HepG2 (cell line): ENCODE measurements around the gene PRKN. TPM values are rescaled to one million over a fixed set of nuclear protein-coding genes. Genes with fewer than 3 reads are reported as not detected.

Experiments
- ATAC-seq: fragments of 200-7000 bp; cut with Tn5 transposase; 3 replicates; pipeline ENCODE4 v1.9.1; 2020; ENCODE audit warnings: mild to moderate bottlenecking, moderate library complexity
- BruUV-seq: library from RNA; stranded (reverse); fragments of 400-500 nt; replicated peaks from 2 replicates; lab custom pipeline; 2021; lab: Mats Ljungman, UMichigan
- CTCF ChIA-PET: fragments of 300-600 bp; formaldehyde crosslinking; extraction: SDS; loops from one replicate; lab custom pipeline; 2021; ENCODE audit warnings: low total read pairs, inconsistent platforms, low intra/inter-chr PET ratio; lab: Yijun Ruan, JAX
- POLR2A ChIA-PET: fragments of 350-600 bp; sonication (Branson Sonifier 250); formaldehyde crosslinking; loops from one replicate; lab custom pipeline; 2020; ENCODE audit warnings: antibody characterized with exemption, inconsistent platforms; lab: Yijun Ruan, JAX
- DNase-seq: peaks from one replicate; pipeline ENCODE4 v3.0.0-alpha.2; 2015; ENCODE audit warnings: low spot score
- FAIRE-seq: peaks from 3 replicates; lab custom pipeline; 2011; peaks lifted over from hg19 to GRCh38; lab: Jason Lieb, UNC
- H2AFZ ChIP-seq: one replicate; pipeline ENCODE4 v1.6.1; 2011; ENCODE audit warnings: low read length, inconsistent platforms
- H3K27ac ChIP-seq: fragments of 300-600 bp; 3 replicates; pipeline ENCODE4 v1.8.0; 2011; ENCODE audit warnings: mixed run types, mild to moderate bottlenecking, mixed read lengths, low read length, inconsistent platforms; ENCODE audit not compliant: insufficient read depth; ENCODE audit errors: extremely low read length
- H3K27me3 ChIP-seq, 2 experiments: fragments of 200-600 bp in 1 of 2; 2 replicates in 1 of 2; 3 replicates in 1 of 2; pipeline versions ENCODE4 v1.6.0 to v1.8.0; 2011; ENCODE audit warnings: low read length in 2 of 2, mild to moderate bottlenecking in 2 of 2, moderate library complexity in 2 of 2, inconsistent platforms in 1 of 2; ENCODE audit not compliant: insufficient read depth in 2 of 2, control insufficient read depth in 1 of 2
- H3K36me3 ChIP-seq, 2 experiments: fragments of 200-600 bp in 1 of 2; replicated peaks in 1 of 2; 2 replicates in 1 of 2; 3 replicates in 1 of 2; pipeline versions ENCODE4 v1.5.1 to v1.8.0; 2011; ENCODE audit warnings: low read length in 2 of 2, inconsistent platforms in 1 of 2; ENCODE audit not compliant: insufficient read depth in 2 of 2, control insufficient read depth in 1 of 2
- H3K4me1 ChIP-seq: 2 replicates; pipeline ENCODE4 v1.5.1; 2012; ENCODE audit warnings: low read length, inconsistent platforms; ENCODE audit not compliant: insufficient read depth
- H3K4me2 ChIP-seq: 2 replicates; pipeline ENCODE4 v1.6.0; 2011; ENCODE audit warnings: low read depth, low read length, inconsistent platforms
- H3K4me3 ChIP-seq, 3 experiments: fragments of 200-600 bp in 1 of 3; sonication (generic), shearing (Covaris generic) in 1 of 3; replicated peaks in 1 of 3; 2 replicates each; pipeline ENCODE4 v1.5.1; 2011 to 2016; ENCODE audit warnings: low read length in 3 of 3, inconsistent platforms in 2 of 3, low read depth in 2 of 3, mild to moderate bottlenecking in 2 of 3, control low read depth in 1 of 3, mixed read lengths in 1 of 3; ENCODE audit not compliant: insufficient read depth in 1 of 3
- H3K79me2 ChIP-seq: one replicate; pipeline ENCODE4 v1.6.1; 2011; ENCODE audit warnings: low read length, inconsistent platforms; ENCODE audit not compliant: insufficient read depth
- H3K9ac ChIP-seq: 2 replicates; pipeline ENCODE4 v1.6.0; 2011; ENCODE audit warnings: mild to moderate bottlenecking, low read depth, low read length, inconsistent platforms; ENCODE audit not compliant: insufficient read depth
- H3K9me3 ChIP-seq: 2 replicates; pipeline ENCODE4 v1.5.1; 2012; ENCODE audit warnings: mild to moderate bottlenecking, low read length
- H4K20me1 ChIP-seq: 2 replicates; pipeline ENCODE4 v1.6.0; 2011; ENCODE audit warnings: inconsistent platforms, mild to moderate bottlenecking, low read length, moderate library complexity; ENCODE audit not compliant: insufficient read depth
- CEBPG ChIP-seq: IDR thresholded peaks from 2 replicates; pipeline ENCODE4 v1.6.1; 2016
- DR1 ChIP-seq: sonication (generic); formaldehyde crosslinking; IDR thresholded peaks from 2 replicates; pipeline ENCODE4 v1.8.0; 2021; ENCODE audit warnings: mild to moderate bottlenecking, missing genetic modification reagents, inconsistent platforms
- HOXA5 ChIP-seq: sonication (generic); formaldehyde crosslinking; IDR thresholded peaks from 2 replicates; pipeline ENCODE4 v1.4.0; 2020; ENCODE audit warnings: missing genetic modification reagents
- HOXA7 ChIP-seq: sonication (generic); formaldehyde crosslinking; IDR thresholded peaks from 2 replicates; pipeline ENCODE4 v1.8.1; 2022; ENCODE audit warnings: mild to moderate bottlenecking, missing genetic modification reagents, moderate library complexity
- HOXD1 ChIP-seq: sonication (generic); formaldehyde crosslinking; IDR thresholded peaks from 2 replicates; pipeline ENCODE4 v1.5.0; 2020; ENCODE audit warnings: missing genetic modification reagents
- KLF13 ChIP-seq: sonication (generic); formaldehyde crosslinking; IDR thresholded peaks from 2 replicates; pipeline ENCODE4 v1.4.0; 2020; ENCODE audit warnings: mild to moderate bottlenecking, missing genetic modification reagents
- MAZ ChIP-seq, 2 experiments: sonication (generic) in 1 of 2; formaldehyde crosslinking in 1 of 2; IDR thresholded peaks; 2 replicates each; pipeline versions ENCODE4 v1.5.0 to v1.6.1; 2012 to 2020; ENCODE audit warnings: low read depth in 2 of 2, mild to moderate bottlenecking in 2 of 2, borderline replicate concordance in 1 of 2, improper control_type of control experiment in 1 of 2, low read length in 1 of 2, missing genetic modification reagents in 1 of 2, moderate library complexity in 1 of 2
- MEIS2 ChIP-seq: sonication (generic); formaldehyde crosslinking; IDR thresholded peaks from 2 replicates; pipeline ENCODE4 v1.9.0; 2021; ENCODE audit warnings: mild to moderate bottlenecking, missing genetic modification reagents
- PAX8 ChIP-seq: sonication (generic); formaldehyde crosslinking; IDR thresholded peaks from 2 replicates; pipeline ENCODE4 v1.8.0; 2022; ENCODE audit warnings: mild to moderate bottlenecking, missing genetic modification reagents, borderline replicate concordance
- POLR2AphosphoS2 ChIP-seq: IDR thresholded peaks from 2 replicates; pipeline ENCODE4 v1.6.1; 2011; ENCODE audit warnings: low read depth, low read length, improper control_type of control experiment
- RBM22 ChIP-seq: fragments of 200-400 bp; formaldehyde crosslinking; optimal IDR thresholded peaks from 2 replicates; pipeline ENCODE3; 2017; ENCODE audit warnings: mild to moderate bottlenecking, low read length, moderate library complexity
- SRY ChIP-seq: sonication (generic); formaldehyde crosslinking; IDR thresholded peaks from 2 replicates; pipeline ENCODE4 v1.8.0; 2022; ENCODE audit warnings: mild to moderate bottlenecking, missing genetic modification reagents
- SUZ12 ChIP-seq: fragments of 150-350 bp; IDR thresholded peaks from 2 replicates; pipeline ENCODE4 v1.6.1; 2014; ENCODE audit warnings: low read depth, low read length
- XRCC5 ChIP-seq: fragments of 200-400 bp; formaldehyde crosslinking; optimal IDR thresholded peaks from 2 replicates; pipeline ENCODE3; 2017; ENCODE audit warnings: mild to moderate bottlenecking, low read length
- ZNF460 ChIP-seq: sonication (generic); formaldehyde crosslinking; IDR thresholded peaks from 2 replicates; pipeline ENCODE4 v1.5.1; 2020; ENCODE audit warnings: missing genetic modification reagents, mild to moderate bottlenecking, borderline replicate concordance
- ZNF644 ChIP-seq: IDR thresholded peaks from 2 replicates; pipeline ENCODE4 v1.6.1; 2016; ENCODE audit warnings: low read depth
- ZNF713 ChIP-seq: sonication (generic); formaldehyde crosslinking; IDR thresholded peaks from 2 replicates; pipeline ENCODE4 v1.4.0; 2020; ENCODE audit warnings: mild to moderate bottlenecking, missing genetic modification reagents
- ZNF788 ChIP-seq: sonication (generic); formaldehyde crosslinking; IDR thresholded peaks from 2 replicates; pipeline ENCODE4 v1.5.0; 2020; ENCODE audit warnings: mild to moderate bottlenecking, missing genetic modification reagents, borderline replicate concordance
- WGBS: methylation state at CpG from one replicate; pipeline ENCODE4 v1.1.6; 2017; ENCODE audit warnings: low lambda C conversion rate; 5-methylcytosine and 5-hydroxymethylcytosine counted together
- in situ Hi-C: cut with HindIII; loops from 2 replicates; pipeline ENCODE4 v1.10.0; 2017; ENCODE audit warnings: low pct_unique_long_range_greater_than_20kb; ENCODE audit not compliant: extremely low pct_ligation_motif_present
- intact Hi-C: fragments of 100-400 bp; cut with micrococcal nuclease; formaldehyde crosslinking; loops from one replicate; pipeline ENCODE4 v1.10.0; 2022; ENCODE audit not compliant: unreplicated experiment
- polyA plus RNA-seq, 8 experiments: library from polyadenylated mRNA; depleted of rRNA in 3 of 8; stranded (reverse) in 7 of 8; unstranded in 1 of 8; fragments of >200 nt; fragmentation: Illumina TruSeq in 4 of 8; extraction: Trizol in 4 of 8; gene quantifications; 2 replicates each; pipeline versions ENCODE4 v1.2.1 to v1.2.3, GENCODE V29; 2011 to 2016; ENCODE audit warnings: low read depth in 4 of 8, missing spikeins in 1 of 8, mixed read lengths in 1 of 8; ENCODE audit not compliant: insufficient read depth in 1 of 8
- total RNA-seq, 5 experiments: library from RNA; depleted of rRNA; stranded (reverse); fragments of >200 nt; fragmentation: Illumina TruSeq; extraction: Trizol; gene quantifications; 2 replicates each; pipeline ENCODE4 v1.2.3, GENCODE V29; 2016; ENCODE audit warnings: low read depth in 1 of 5

Gene PRKN
- total and polyA plus RNA-seq, 2 of the 13 experiments (the other 11 are each of a cell fraction or from before 2014, with no cell fraction given) = 0.31 to 0.44 TPM

- H3K27ac ChIP-seq = no peak overlapping the region
- no peak for FAIRE-seq
- no peak overlapping the region for H3K9ac ChIP-seq
- no peaks in the 10 kb centered on the region for H3K79me2 ChIP-seq
- H2AFZ ChIP-seq = no peak overlapping the region
- ChIA-PET POLR2A (no interaction called here), CTCF (no interaction called here)
- WGBS = 15% methylated on average over 4 of the region's 6 CpGs
- no peak for ATAC-seq
- no peak overlapping the region for H3K4me2 ChIP-seq
- no peaks in the 10 kb centered on the region for H3K36me3 ChIP-seq
- no peaks in the 10 kb centered on the region for H3K27me3 ChIP-seq
- TF ChIP-seq SUZ12 = no peak
- no peak for TF ChIP-seq MEIS2
- TF ChIP-seq HOXA7 (CRISPR knock-in tag) = no peak
- TF ChIP-seq PAX8 (CRISPR knock-in tag) = no peak
- TF ChIP-seq ZNF644 = no peak
- no peak for TF ChIP-seq HOXA5
- TF ChIP-seq HOXD1 (CRISPR knock-in tag) = no peak
- no peak for TF ChIP-seq ZNF460 (CRISPR knock-in tag)
- no peak for TF ChIP-seq SRY (CRISPR knock-in tag)
- TF ChIP-seq XRCC5 = no peak
- TF ChIP-seq ZNF788 (CRISPR knock-in tag) = no peak
- TF ChIP-seq POLR2AphosphoS2 = no peak
- TF ChIP-seq MAZ (IDR thresholded peaks at IDR 0.05; ENCODE audit: borderline replicate concordance, low read depth, low read length) = no peak
- TF ChIP-seq MAZ (CRISPR knock-in tag; IDR thresholded peaks at IDR 0.05; ENCODE audit: low read depth) = no peak
- TF ChIP-seq KLF13 (CRISPR knock-in tag) = no peak
- no peak for TF ChIP-seq CEBPG (CRISPR knock-in tag)
- TF ChIP-seq DR1 (CRISPR knock-in tag) = no peak
- TF ChIP-seq RBM22 = no peak
- no peak for TF ChIP-seq ZNF713 (CRISPR knock-in tag)
- H3K4me1 ChIP-seq = no peaks in the 10 kb centered on the region
- intact Hi-C loops = no loop called here
- BruUV-seq = no TSS peak
- in situ Hi-C loops = no loop called here
- no peaks in the 10 kb centered on the region for H4K20me1 ChIP-seq
- no peak for DNase-seq
- no peaks in the 10 kb centered on the region for H3K9me3 ChIP-seq
- no peak overlapping the region for H3K4me3 ChIP-seq
Measured at GRCh38 chr6:161727083-161727833, 1000.3 kb downstream of the PRKN start.
